Body of pancreas (tissue), 4 donors: ENCODE measurements around the gene ZXDC.

Source experiments
- CTCF ChIP-seq, 7 experiments: fragments of 450-650 bp in 4 of 7; fragments of 200-600 bp in 3 of 7; sonication (generic) in 3 of 7; IDR thresholded peaks; one replicate each; pipeline ENCODE4 v1.5.1; 2016 to 2019; ENCODE audit warnings: antibody characterized with exemption in 7 of 7
- POLR2A ChIP-seq, 3 donors: fragments of 450-650 bp; IDR thresholded peaks; one replicate each; pipeline ENCODE4 v1.6.1; 2016; ENCODE audit warnings: antibody characterized with exemption in 3 of 3, mild to moderate bottlenecking in 2 of 3

GRCh38 chr3:126435456-126436315 lies 40.0 kb downstream of the ZXDC start:
- TF ChIP-seq CTCF (IDR thresholded peaks at IDR 0.05) (no peak), POLR2A (IDR thresholded peaks at IDR 0.05) (no peak)
